NCI-H1105 treated with DMSO at 0.1 percent for 48 hours (cell line): ENCODE results near the gene TRIM9.

ENCODE experiments used
- DNase-seq: peaks from one replicate; lab custom pipeline; 2025; lab: John Stamatoyannopoulos, UW

TRIM9 gene

DNA sequence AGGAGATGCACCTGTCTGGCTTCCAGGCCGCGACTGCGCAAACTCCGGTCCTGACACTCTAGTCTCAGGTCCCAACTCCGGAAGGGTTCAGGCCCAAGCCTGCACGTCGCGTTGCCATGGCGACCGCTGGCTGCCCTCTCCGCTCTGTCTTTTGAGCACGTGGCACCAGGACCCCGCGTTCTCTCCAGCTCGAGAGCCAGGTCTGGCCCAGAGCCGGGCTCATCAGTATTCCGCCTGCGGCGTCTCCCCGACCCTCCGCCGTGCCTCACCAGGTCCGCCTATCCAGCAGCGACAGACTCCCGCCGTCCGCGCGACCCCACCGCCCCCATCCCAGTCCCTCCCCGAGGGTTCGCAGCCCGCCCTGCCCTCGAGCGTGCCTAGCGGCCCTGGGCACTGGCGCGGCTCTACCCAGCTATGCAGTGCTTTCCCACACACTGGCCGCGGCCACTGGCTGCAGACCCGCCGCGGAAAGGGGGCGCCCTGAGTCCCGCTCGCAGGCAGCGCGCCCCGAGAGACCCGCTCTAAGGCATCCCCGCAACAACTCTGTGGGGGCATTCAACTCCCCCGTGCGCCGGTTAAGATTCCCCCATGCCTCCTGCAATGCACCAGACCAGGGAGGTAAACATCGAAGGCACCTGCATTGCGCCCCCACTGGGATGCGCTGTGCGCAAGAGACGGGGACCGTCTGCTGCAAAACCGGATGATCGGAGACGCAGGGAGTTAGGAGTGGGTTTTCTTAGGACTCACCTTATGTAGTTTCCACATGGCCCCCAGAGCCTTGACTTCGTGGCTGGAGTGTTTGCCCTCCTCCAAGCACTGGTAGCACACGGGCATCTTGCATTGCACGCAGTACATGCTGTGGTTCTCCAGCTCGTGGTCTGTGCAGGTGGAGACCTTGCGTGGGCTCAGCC, 1.3 kb downstream of the TRIM9 start:
- peak; percentile 96 for DNase-seq

DNA sequence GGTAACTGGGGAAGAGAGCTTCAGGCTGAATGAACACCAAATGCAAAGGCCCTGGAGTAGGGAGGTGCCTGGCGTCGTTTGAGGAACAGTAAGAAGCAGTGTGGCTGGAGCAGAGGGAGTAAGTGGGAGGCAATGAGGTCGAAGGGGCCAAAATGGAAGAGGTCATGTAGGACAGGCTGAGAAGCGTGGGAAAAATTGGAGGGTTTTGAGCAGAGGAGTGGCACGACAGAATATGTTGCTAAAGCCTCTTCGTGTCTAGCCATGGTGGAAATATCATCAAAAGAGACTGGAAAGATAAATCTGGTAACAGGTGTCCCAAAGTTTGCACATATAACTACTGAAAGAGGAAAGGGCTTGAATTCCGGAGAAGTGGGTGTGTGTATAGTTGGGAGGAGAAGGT, 1.9 kb downstream of the TRIM9 start:
- no peak for DNase-seq

DNA sequence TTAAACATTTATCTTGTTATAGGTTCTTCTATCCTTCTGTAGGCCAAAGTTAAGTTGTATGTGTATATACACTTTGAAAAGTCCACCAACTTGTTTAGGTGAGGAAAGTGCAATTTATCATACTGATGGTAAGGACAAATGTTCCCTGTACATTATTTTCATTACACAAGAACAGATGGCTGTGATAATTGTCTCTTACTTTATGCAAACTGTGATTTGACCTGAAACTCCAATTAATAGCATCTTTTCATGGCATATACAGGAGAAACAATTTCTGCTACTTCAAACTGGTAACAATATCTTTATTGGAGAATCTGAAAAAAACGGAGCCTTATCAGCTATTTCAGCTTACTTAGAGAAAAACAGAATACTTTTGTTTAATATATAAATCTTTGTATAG, 5.6 kb downstream of the TRIM9 start:
- DNase-seq: no peak

DNA sequence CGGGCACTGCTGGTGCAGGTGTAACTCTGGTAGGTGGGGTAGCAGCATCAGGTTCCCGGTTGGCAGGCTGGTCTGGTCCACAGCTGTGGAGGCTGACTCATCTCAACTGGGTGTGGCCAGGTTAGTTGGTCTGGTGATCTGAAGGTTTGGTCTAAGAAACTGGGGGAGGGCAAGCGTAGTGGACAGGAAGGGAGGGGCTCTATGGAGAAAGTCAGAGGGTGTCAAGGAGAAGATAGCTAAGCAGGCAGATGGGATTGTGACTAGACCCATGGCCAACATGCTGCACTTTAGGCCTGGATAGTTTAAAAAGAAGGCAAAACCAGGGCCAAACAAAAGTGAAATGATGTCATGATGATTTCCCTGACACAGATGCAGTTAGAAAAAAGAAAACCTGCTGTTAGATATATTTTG, 7.9 kb downstream of the TRIM9 start:
- DNase-seq: no peak

DNA sequence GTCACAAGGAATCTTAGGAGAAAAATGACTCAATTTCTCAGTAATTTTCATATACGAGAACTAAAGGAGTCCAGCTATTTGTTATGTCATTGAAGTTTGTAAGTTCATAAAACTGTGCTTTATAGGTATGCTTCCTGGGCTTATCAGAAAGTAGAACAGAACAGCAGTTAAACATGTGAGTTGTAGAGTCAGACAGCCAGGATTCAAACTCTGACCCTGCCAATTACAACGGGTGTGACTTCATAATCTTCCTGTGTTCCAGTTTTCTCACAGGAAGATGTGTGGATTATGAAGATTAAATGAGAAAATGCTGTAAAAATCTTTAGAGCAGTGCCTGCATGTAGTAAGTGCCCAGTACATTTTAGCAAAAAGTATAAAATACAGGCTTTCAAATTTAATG, 8.9 kb downstream of the TRIM9 start:
- no peak for DNase-seq

DNA sequence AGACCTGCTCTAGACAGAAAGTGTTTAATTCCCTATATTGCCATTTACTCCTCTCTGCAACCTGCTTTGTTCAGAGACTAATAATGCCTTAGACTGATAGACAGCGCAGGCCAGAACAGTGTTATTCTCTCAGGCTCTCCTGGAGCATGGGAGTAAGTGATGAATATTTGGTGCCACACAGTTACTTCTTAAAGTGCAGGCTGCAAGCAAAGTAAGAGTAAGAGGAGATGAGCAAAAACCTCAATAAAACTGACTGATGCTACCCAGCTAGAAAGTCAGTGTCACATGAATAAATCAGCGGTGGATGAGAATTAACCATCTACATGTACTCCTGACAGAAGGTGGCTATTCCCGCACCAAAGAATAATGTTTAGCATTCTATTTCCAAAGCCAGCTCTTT, 9.9 kb downstream of the TRIM9 start:
- DNase-seq: no peak

DNA sequence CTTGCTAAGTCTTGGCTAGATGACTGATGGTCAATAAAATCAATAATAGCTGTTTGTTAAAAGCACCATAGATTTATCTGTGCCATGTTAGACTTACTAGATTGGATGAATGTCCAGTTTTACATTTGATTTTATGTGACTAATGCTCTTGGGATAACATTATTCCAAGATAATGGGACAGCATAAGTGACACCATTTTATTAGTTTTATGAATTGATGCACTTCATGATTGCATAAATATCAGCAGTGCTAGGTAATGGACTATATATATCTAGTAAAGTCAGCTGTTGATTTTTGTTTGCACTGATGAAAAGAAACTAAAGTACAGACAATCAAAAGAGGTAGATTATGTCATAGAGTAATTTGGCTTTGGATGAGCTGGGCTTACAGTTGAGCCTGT, 10.4 kb downstream of the TRIM9 start:
- DNase-seq: no peak

DNA sequence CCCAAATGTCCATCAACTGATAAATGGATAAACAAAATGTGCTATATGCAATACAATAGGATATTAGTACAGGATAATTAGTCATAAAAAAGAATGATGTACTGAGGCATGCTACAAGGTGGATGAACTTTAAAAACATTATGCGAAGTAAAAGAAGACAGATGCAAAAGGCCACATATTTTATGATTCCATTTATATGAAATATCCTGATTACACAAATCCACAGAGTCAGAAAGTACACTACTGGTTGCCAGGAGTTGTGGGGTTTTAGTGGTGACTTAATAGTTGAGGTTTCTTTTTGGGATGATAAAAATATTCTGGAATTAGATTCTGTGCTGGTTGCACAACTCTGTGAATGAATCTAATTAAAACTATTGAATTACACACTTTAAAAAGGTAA, 12.6 kb downstream of the TRIM9 start:
- no peak for DNase-seq

DNA sequence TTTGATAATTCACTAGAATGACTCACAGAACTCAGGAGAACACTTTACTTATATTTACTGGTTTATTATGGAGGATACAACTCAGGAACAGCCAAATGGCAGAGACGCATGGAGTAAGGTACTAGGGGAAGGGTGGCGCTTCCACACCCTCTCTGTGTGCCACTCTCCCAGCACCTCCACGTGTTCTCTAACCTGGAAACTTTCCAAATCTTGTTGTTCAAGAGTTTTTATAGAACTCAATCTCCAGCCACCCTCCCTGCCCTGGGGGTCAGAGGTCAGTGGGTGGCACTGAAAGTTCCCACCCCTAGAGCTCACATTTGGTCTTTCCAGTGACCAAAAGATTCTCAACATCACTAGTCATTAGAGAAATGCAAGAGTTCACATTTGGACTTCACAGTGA, 13.2 kb downstream of the TRIM9 start:
- no peak for DNase-seq

DNA sequence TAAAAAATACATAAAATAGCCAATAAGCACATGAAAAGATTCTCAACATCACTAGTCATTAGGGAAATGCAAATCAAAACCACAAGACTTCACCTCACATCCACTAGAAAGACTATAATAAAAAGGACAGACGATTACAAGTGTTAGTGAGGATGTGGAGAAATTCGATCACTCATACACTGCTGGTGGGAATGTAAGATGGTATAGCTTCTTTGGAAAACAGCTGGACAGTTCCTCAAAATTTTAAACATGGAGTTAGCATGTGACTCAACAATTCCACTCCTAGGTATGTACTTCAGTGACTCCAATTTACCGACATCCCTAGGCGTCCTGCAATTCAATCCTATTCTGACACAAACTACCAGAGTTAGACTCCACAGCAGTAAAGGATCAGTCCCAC, 13.7 kb downstream of the TRIM9 start:
- no peak for DNase-seq

DNA sequence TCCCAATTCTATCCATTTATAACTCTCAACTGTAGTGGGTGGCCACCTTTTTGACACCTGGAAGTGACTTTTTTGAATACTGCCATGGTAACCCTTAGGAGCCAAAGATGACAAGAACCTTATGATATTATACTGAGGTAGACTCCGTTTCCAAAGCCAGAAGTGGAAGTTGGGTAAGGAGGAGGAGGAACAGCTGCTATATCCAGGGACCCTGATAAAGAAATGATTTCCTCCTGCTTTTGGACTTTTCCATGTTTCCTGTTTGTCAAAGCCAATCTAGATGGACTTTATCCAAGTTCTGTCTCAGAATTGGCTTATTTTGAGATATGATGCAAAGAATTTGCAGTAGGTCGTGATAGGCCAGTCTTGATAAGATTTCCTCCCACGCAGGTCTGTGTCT, 14.3 kb downstream of the TRIM9 start:
- DNase-seq: no peak

DNA sequence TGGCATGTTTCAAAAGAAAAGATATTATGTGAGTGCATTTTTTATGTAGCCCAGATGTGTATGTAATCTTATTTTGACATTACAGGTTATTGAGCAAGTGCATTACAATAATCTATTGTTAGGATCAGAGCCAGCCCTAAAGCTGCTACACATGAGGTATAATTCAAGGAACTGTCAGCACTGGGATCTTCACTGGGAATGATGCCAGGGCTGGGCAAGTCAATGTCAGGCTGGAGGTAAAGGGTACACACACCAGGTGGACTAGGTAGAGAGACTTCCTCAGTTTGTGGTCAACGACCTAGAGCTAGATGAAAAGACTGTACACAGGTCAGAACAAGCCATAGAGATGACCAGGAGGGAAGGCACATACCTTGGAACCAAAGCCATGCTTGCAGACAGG, 15.4 kb downstream of the TRIM9 start:
- peak; percentile 47 for DNase-seq

DNA sequence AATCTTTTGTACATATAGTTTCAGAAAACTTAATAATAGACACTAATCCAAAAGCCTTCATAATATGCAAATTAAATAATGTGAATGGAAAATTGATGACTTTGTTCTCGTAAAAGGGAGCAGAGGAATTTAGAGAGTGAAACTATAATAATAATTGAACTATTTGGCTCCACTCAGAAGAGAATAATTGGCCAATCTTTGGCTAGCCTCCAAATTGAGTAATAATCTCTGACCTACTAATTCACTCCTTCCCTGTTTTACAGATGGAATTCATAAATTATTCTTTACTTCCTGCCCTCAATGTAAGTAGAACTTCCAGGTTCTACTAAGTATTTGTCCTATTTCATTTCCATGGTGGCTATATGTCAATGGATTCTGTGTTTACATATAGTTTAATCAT, 15.8 kb downstream of the TRIM9 start:
- peak; percentile 43 for DNase-seq

DNA sequence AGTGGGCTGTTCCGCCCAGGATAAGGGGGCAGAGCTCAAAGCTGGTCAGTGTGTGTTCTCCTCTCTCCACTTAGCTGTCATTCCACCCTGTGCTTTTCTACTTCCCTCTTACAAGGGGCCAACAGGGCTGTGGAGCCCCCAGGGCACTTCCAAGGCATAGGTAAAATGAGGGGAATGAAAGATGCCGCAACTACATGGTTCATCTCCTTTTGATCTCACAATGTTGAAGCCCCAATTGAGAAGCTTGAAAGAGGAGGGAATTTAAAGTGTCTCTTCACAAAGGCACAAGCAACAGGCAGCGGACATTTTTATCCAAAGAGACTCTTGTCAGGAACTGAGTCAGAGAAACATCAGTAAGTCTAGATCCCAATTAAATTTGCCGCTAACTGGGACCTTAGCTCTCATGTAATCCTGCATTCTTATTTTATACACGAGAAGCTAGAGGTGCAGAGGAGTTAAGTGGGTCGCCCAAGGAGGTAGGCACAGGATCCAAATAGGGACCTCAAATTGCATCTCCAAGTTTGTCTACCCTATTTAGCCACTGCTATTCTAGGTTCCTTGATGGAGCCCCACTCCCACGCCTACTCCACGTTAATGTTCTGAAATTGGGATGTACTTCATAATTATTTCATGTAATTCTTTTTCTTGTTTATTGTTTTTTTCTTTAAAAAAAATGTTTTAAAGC, 20.1 kb downstream of the TRIM9 start:
- DNase-seq: no peak

DNA sequence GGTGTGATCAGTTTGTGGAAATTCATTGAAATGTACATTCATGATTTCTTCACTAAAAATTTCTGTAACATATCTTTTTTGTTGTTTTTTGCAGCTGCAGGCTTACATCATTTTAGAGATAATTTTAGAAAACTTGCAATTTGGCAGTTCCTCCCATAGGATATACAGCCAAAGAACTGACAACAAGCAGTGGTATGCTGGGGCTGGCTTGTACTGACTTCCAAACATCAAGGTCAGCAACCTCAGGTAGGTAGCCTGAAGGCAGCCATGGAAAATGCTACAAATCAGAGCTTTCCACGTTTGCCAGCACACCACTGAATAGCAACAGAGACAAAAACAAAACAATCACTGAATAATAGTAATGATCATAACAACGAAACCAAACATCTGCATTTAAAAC, 21.2 kb downstream of the TRIM9 start:
- no peak for DNase-seq

DNA sequence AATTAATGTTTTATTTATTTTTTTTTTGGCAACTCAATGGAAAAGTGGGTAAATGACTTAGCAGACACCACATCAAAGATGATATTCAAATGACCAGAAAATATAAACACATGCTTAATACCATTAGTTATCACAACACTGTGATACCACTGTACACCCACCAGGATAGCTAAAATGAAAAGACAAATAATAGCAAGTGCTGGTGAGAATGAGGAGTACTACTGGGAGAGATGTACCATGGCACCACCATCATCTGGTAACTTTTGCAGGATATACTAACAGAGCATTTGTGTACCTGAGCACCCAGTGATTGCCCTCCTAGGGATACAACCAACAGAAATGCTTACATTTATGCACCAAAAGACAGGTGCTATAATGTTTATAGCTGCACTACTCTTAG, 21.9 kb downstream of the TRIM9 start:
- no peak for DNase-seq

DNA sequence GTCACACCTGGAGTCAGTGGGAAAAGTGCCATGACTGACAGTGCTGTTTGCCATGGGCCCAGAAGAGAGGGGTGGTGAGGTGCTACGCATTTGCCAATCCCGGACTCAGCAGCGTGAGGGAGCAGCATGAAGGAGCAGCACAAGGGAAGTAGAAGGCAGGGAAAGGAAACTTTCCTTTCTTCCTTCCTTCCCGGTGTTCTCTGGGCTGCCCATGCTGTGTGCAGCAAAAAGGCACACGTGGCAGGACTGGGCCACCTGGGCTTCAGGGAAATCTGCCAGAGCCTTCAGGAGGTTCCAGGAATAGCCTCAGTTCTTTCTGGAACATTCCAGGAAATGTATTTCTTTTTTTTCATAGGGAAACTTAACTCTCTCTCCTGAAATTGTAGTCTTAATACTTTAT, 23.0 kb downstream of the TRIM9 start:
- no peak for DNase-seq

DNA sequence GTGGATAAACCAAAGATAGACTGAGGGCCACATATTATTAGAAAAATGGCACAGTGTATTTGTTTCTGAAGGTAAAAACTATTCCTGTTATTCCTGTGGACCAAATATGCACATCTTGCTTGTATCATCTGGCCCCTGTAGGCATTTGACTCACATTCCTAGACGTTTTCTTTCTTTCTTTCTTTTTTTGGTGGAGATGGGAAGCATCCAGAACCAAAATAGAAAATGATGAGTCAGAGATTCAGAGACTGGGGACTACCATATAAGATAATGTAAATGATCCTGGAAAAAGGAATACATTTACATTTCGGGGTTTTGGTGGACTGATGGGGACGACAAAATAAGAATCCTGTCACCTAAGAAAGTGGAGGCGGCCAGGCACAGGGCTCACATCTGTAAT, 24.2 kb downstream of the TRIM9 start:
- no peak for DNase-seq

DNA sequence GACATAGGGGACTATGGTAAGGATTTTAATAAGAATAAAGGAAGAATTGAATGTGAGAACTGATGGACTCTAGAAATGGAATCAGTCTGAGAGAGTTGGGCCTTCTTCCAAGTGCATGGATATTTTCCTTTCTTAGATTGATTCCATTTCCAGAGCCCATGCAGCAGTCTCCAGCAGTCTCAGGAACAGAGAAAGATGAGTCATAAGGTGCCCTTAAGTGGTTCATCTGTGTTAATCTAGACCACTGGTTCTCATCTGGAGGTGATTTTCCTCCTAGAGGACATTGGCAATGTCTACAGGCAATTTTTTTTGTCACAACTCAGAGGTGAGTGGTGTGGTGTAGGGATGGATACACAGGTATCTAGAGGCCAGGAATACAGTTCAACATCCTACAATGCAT, 25.9 kb downstream of the TRIM9 start:
- no peak for DNase-seq

DNA sequence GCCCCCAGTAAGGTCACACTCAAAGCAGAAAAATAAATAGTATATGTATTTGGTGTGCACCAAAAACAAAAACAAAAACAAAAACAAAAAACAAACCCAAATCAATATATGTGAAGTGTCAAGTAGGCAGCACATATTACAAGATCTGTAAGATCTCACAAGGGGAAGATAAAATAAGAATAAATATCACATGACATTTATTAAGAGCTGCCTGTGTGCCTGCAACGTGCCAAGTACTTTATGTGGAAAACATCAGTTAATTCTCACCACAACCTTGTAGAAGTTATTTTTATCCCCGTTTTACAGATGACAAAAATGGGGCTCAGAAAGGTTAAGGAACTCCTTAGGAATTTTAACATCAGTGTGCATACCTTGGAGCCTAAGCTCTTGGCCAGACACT, 26.6 kb downstream of the TRIM9 start:
- DNase-seq: no peak

DNA sequence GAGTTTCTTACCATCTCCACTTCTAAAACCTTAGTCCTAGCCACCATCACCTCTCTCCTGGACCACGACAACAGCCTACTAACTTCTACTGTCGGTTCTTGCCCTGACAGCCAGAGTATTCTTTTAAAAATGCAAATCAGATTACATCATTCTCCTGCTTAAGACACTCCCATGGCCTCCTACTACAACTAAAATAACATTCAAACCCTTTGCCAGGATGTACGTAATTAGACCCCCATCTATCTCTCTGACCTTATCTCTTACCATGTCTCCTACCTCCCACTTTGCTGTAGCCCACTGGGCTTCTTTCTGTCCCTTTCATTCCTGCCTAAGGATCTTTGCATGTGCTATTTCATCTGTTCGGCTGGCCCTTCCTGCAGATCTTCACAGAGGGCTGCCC, 27.6 kb downstream of the TRIM9 start:
- no peak for DNase-seq

DNA sequence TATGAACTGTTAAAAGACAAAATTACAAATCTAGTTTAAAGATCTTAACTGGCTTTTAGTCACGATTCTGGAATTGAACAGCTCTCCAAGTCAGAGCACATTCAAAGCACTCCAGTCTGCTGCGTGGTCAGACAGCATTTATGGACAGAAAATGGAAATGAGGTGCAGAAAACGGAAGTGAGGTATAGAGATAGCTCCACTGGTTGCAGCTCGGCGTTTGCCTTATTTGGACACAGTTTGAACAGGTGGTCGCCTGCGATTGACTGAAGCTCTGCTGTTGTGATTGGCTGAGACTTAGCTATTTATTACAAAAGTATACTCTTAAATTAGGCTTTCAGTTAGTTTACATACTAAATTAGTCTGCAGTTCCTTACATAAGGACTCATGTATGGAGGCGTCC, 28.3 kb downstream of the TRIM9 start:
- DNase-seq: no peak

DNA sequence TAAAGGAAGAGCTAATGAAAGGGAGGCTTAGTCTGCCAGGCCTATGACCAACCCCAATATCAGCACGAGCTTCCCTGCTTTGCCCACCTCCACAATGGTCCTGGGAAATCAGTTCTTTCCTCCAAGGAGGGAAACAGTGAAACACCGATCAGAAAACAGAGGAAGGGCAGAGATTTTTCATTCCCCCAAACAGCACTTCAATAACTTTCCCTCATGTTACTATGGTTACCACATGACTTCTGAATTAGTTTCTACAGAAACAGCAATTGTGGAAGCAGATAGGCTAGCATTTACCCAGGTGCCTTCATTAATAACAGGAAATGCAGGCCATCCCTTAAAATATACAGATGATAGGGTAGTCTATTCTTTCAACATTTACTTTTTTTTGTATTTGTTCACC, 35.9 kb downstream of the TRIM9 start:
- DNase-seq: no peak

DNA sequence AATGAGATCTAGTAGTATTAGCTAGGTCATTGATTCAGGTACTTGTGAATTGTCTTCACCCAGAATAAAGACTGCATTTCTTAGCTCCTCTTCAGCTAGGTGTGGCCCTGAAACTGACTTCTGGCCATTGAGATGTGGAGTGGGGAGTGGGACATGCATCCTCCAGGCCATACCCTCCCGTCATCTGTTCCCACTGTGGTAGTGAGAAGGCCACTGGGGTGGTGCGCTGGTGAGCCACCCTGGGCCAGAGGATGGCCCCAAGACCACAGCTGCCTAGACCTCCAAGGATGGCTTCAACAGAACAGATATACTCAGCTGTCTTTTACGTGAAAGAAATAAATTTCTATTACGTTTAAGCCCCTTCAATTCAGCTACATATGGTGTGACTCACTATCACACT, 36.5 kb downstream of the TRIM9 start:
- DNase-seq: no peak
